ENCODE measurements around the gene TRIM59. TPM values are rescaled to one million over a fixed set of nuclear protein-coding genes. Genes with fewer than 3 reads are reported as not detected.
A peak's percentile ranks its signal among the peaks of the same experiment; 100 is the strongest.

The TRIM59 gene
- total and polyA plus RNA-seq, 10 of the 15 experiments (the other 5 are each of a cell fraction or from before 2014, with no cell fraction given): 14.4 to 105 (median 33.3) TPM

DNA sequence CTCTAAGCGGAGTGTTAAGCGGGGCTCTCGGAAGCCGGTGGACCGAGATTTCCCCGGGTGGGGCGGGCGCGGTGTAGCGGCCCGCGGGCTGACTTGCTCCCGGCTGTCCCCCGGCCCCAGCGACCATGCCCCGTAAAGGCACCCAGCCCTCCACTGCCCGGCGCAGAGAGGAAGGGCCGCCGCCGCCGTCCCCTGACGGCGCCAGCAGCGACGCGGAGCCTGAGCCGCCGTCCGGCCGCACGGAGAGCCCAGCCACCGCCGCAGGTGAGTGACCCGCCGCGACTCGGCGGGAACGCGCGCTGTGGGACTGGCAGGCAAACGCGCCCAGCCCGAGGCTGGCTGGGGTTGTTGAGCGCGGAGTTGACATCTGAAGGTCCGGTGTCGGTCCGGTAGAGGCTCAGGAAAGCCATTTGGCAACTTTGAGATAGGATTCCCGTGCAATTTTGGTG, 48.9 kb downstream of the TRIM59 start:
- Histone ChIP-seq H3K9ac (ENCODE audit: control insufficient read depth, insufficient read depth, low read length) (peak overlapping the region; percentile 98), H3K4me1 (ENCODE audit: control insufficient read depth, insufficient read depth, low read length) (no peaks in the 10 kb centered on the region), H3K27me3 (replicated peaks in 1 of 2; ENCODE audit: control insufficient read depth in 2 of 2, insufficient read depth in 2 of 2, low read length in 1 of 2) (no peaks in the 10 kb centered on the region), H3K9me3 (replicated peaks; ENCODE audit: control insufficient read depth, insufficient read depth, low read length) (no peaks in the 10 kb centered on the region), H4K20me1 (ENCODE audit: control insufficient read depth, insufficient read depth) (no peaks in the 10 kb centered on the region), H3K79me2 (ENCODE audit: control insufficient read depth, insufficient read depth, low read length) (peaks cover 80% of the 10 kb centered on the region), H3K4me3 (peak overlapping the region; percentile 99), H3K4me2 (ENCODE audit: control insufficient read depth, insufficient read depth) (peak overlapping the region; percentile 53), H3K36me3 (ENCODE audit: control insufficient read depth in 2 of 2, insufficient read depth in 2 of 2, low read length in 1 of 2) (no peaks in the 10 kb centered on the region; a peak in 1 of 4 replicates), H2AFZ (ENCODE audit: control insufficient read depth, low read depth, low read length) (peak overlapping the region; percentile 79), H3K27ac (ENCODE audit: control insufficient read depth, insufficient read depth) (peak overlapping the region; percentile 90)
- CTCF ChIA-PET: interaction anchor here (1.1 to 3.5 kb wide), 3 partner anchors 13 to 368 kb away, joined by 3 to 29 read pairs (median 9); partner anchors contain the start of gene TRIM59
- peak; percentile 27 for ATAC-seq
- 1% methylated on average over 30 of the region's 51 CpGs for WGBS (ENCODE audit: insufficient coverage, insufficient replicate concordance, low lambda C conversion rate, missing lambda C conversion rate)
- intact Hi-C loops (cut with micrococcal nuclease; ENCODE audit: unreplicated experiment): loop anchor here (5.0 kb wide), 1 partner anchor 388 kb away; no protein-coding TSS in a partner anchor
- BruUV-seq (replicated peaks): no TSS peak
- no peak for FAIRE-seq
- in situ Hi-C loops (cut with MboI): no loop called here
- POLR2A ChIA-PET: interaction anchor here (0.9 to 2.8 kb wide), 5 partner anchors 10 to 49 kb away, joined by 3 to 34 read pairs (median 5); partner anchors contain the start of gene TRIM59
- DNase-seq (ENCODE audit: low read depth, low spot score): no peak
- RAD21 ChIA-PET (ENCODE audit: unreplicated experiment): interaction anchor here (1.3 to 1.7 kb wide), 3 partner anchors 9 to 49 kb away, joined by 4 read pairs; partner anchors contain the start of gene TRIM59
- SMC1A ChIA-PET (ENCODE audit: uncharacterized antibody, unreplicated experiment): interaction anchor here (1.6 to 5.0 kb wide), 3 partner anchors 9 to 49 kb away, joined by 6 to 33 read pairs (median 19); partner anchors contain the start of gene TRIM59
- TF ChIP-seq NR2F1 (conservative IDR thresholded peaks at IDR 0.05) (0 out of 2 replicates have a peak, but pooled peaks have one; percentile 28), WRNIP1 (IDR thresholded peaks at IDR 0.05; ENCODE audit: borderline replicate concordance, low read depth, low read length) (no peak), NKRF (conservative IDR thresholded peaks at IDR 0.05) (peak; percentile 36; the same call in 1 of the 2 replicates), BHLHE40 (IDR thresholded peaks at IDR 0.05; ENCODE audit: borderline replicate concordance in 1 of 2, low read depth in 2 of 2, low read length in 1 of 2) (peak in 1 of 2 experiments; percentile 34; a peak in 1 of 4 replicates), ESRRA (IDR thresholded peaks at IDR 0.05; ENCODE audit: low read length) (no peak), YY1 (IDR thresholded peaks at IDR 0.05; ENCODE audit: low read depth, low read length) (no peak), BACH1 (IDR thresholded peaks at IDR 0.05; ENCODE audit: borderline replicate concordance) (peak; percentile 39; the same call in 1 of the 2 replicates), SREBF1 (IDR thresholded peaks at IDR 0.05; ENCODE audit: low read length) (no peak), EZH2 (IDR thresholded peaks at IDR 0.05; ENCODE audit: borderline replicate concordance, control insufficient read depth, low read depth, low read length) (no peak), ZNF622 (IDR thresholded peaks at IDR 0.05) (no peak), IKZF1 (conservative IDR thresholded peaks at IDR 0.05) (no peak), SMC3 (IDR thresholded peaks at IDR 0.05; ENCODE audit: borderline replicate concordance, low read length) (no peak), CHD1 (IDR thresholded peaks at IDR 0.05; ENCODE audit: low read depth, low read length) (peak; percentile 87; the same call in 1 of the 2 replicates), POLR2A (IDR thresholded peaks at IDR 0.05; ENCODE audit: low read depth, low read length) (peak; percentile 64), ATF7 (IDR thresholded peaks at IDR 0.05; ENCODE audit: low read depth) (no peak)
- TF ChIP-seq, protein P1, sequence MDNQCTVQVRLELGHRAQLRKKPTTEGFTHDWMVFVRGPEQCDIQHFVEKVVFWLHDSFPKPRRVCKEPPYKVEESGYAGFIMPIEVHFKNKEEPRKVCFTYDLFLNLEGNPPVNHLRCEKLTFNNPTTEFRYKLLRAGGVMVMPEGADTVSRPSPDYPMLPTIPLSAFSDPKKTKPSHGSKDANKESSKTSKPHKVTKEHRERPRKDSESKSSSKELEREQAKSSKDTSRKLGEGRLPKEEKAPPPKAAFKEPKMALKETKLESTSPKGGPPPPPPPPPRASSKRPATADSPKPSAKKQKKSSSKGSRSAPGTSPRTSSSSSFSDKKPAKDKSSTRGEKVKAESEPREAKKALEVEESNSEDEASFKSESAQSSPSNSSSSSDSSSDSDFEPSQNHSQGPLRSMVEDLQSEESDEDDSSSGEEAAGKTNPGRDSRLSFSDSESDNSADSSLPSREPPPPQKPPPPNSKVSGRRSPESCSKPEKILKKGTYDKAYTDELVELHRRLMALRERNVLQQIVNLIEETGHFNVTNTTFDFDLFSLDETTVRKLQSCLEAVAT (IDR thresholded peaks at IDR 0.05): no peak
- TF ChIP-seq, protein P2, sequence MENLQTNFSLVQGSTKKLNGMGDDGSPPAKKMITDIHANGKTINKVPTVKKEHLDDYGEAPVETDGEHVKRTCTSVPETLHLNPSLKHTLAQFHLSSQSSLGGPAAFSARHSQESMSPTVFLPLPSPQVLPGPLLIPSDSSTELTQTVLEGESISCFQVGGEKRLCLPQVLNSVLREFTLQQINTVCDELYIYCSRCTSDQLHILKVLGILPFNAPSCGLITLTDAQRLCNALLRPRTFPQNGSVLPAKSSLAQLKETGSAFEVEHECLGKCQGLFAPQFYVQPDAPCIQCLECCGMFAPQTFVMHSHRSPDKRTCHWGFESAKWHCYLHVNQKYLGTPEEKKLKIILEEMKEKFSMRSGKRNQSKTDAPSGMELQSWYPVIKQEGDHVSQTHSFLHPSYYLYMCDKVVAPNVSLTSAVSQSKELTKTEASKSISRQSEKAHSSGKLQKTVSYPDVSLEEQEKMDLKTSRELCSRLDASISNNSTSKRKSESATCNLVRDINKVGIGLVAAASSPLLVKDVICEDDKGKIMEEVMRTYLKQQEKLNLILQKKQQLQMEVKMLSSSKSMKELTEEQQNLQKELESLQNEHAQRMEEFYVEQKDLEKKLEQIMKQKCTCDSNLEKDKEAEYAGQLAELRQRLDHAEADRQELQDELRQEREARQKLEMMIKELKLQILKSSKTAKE (IDR thresholded peaks at IDR 0.05; ENCODE audit: low read depth, poor library complexity, severe bottlenecking): no peak
- TF ChIP-seq, protein P3, sequence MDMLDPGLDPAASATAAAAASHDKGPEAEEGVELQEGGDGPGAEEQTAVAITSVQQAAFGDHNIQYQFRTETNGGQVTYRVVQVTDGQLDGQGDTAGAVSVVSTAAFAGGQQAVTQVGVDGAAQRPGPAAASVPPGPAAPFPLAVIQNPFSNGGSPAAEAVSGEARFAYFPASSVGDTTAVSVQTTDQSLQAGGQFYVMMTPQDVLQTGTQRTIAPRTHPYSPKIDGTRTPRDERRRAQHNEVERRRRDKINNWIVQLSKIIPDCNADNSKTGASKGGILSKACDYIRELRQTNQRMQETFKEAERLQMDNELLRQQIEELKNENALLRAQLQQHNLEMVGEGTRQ (IDR thresholded peaks at IDR 0.05; ENCODE audit: borderline replicate concordance, low read depth, low read length): no peak
